ENCODE measurements around the gene PRR16. TPM values are rescaled to one million over a fixed set of nuclear protein-coding genes. Genes with fewer than 3 reads are reported as not detected.

Gene PRR16
- total and polyA plus RNA-seq, 2 of the 13 experiments (the other 11 are each of a cell fraction or from before 2014, with no cell fraction given), result not detected

DNA sequence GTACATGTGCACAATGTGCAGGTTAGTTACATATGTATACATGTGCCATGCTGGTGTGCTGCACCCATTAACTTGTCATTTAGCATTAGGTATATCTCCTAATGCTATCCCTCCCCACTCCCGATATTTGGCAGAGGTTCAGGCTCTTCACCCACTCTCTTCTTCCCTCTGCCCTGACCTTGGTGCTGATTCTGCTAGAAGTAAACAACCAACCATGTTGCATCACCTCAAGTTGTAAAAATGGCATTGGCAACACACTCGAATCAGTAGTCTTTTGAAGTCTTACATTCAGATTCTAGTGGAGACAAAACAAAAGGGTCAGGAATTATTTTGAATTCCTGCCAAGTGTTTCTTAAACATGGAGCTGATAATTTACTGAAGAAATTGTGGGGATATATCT is 40.0 kb downstream of the PRR16 start (continued):
- TF ChIP-seq, protein P1, sequence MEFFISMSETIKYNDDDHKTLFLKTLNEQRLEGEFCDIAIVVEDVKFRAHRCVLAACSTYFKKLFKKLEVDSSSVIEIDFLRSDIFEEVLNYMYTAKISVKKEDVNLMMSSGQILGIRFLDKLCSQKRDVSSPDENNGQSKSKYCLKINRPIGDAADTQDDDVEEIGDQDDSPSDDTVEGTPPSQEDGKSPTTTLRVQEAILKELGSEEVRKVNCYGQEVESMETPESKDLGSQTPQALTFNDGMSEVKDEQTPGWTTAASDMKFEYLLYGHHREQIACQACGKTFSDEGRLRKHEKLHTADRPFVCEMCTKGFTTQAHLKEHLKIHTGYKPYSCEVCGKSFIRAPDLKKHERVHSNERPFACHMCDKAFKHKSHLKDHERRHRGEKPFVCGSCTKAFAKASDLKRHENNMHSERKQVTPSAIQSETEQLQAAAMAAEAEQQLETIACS (CRISPR knock-in tag; IDR thresholded peaks at IDR 0.05), result no peak
- TF ChIP-seq MAF1 (CRISPR knock-in tag; IDR thresholded peaks at IDR 0.05; ENCODE audit: borderline replicate concordance) (no peak), HNRNPH1 (optimal IDR thresholded peaks at IDR 0.05; ENCODE audit: low read depth, low read length) (no peak), TAF1 (CRISPR knock-in tag; IDR thresholded peaks at IDR 0.05) (no peak), GPN1 (CRISPR knock-in tag; IDR thresholded peaks at IDR 0.05; ENCODE audit: borderline replicate concordance) (no peak), ZNF331 (CRISPR knock-in tag; IDR thresholded peaks at IDR 0.05) (no peak), U2AF1 (optimal IDR thresholded peaks at IDR 0.05; ENCODE audit: low read depth, low read length) (no peak), TCF7 (IDR thresholded peaks at IDR 0.05; ENCODE audit: low read depth) (no peak)
- TF ChIP-seq, protein P2, sequence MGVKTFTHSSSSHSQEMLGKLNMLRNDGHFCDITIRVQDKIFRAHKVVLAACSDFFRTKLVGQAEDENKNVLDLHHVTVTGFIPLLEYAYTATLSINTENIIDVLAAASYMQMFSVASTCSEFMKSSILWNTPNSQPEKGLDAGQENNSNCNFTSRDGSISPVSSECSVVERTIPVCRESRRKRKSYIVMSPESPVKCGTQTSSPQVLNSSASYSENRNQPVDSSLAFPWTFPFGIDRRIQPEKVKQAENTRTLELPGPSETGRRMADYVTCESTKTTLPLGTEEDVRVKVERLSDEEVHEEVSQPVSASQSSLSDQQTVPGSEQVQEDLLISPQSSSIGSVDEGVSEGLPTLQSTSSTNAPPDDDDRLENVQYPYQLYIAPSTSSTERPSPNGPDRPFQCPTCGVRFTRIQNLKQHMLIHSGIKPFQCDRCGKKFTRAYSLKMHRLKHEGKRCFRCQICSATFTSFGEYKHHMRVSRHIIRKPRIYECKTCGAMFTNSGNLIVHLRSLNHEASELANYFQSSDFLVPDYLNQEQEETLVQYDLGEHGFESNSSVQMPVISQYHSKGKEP (CRISPR knock-in tag; IDR thresholded peaks at IDR 0.05), result no peak

DNA sequence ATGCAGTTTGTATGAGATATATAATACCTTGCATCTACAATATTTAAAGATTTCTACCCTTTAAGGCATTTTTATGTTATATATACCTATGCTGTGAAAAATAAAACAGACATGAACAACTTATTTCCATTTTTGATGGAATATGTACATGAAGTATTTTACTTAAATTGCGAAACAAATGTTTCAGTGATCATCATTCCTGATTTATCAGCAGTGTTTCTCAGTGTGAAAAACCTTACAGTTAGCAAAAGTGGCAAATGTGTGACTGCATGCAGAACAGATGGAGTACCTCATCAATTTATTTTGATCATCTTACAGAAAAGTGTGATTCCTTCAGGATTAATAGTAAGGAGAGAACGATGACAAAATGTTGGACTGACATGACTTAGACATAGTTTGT is 43.1 kb downstream of the PRR16 start:
- CTCF ChIA-PET (ENCODE audit: low intra/inter-chr PET ratio, low total read pairs), result no interaction called here
- ATAC-seq, result no peak
- H3K9ac ChIP-seq (ENCODE audit: insufficient read depth, low read depth, low read length), result no peak overlapping the region
- in situ Hi-C loops (cut with HindIII; ENCODE audit: extremely low pct_ligation_motif_present, low pct_unique_long_range_greater_than_20kb) (no loop called here), intact Hi-C loops (cut with micrococcal nuclease; ENCODE audit: unreplicated experiment) (no loop called here)
- no peak for DNase-seq (ENCODE audit: low spot score)
- no peak overlapping the region for H3K4me2 ChIP-seq (ENCODE audit: low read depth, low read length)
- no peaks in the 10 kb centered on the region for H3K79me2 ChIP-seq (ENCODE audit: insufficient read depth, low read length)
- FAIRE-seq, result no peak
- no peaks in the 10 kb centered on the region for H4K20me1 ChIP-seq (ENCODE audit: insufficient read depth, low read length)
- POLR2A ChIA-PET, result no interaction called here
- no peak overlapping the region for H3K27ac ChIP-seq (ENCODE audit: extremely low read length, insufficient read depth, low read length)
- no peaks in the 10 kb centered on the region for H3K27me3 ChIP-seq (ENCODE audit: control insufficient read depth in 1 of 2, insufficient read depth in 2 of 2, low read length in 2 of 2)
- no TSS peak for BruUV-seq (replicated peaks)
- WGBS (ENCODE audit: low lambda C conversion rate), result 0% methylated on average over 2 of the region's 2 CpGs
- no peak overlapping the region for H3K4me3 ChIP-seq (replicated peaks in 1 of 3; ENCODE audit: insufficient read depth in 1 of 3, low read depth in 2 of 3, low read length in 3 of 3)
- no peak overlapping the region for H2AFZ ChIP-seq (ENCODE audit: low read length)
- no peaks in the 10 kb centered on the region for H3K4me1 ChIP-seq (ENCODE audit: insufficient read depth, low read length)
- H3K36me3 ChIP-seq (replicated peaks in 1 of 2; ENCODE audit: control insufficient read depth in 1 of 2, insufficient read depth in 2 of 2, low read length in 2 of 2), result no peaks in the 10 kb centered on the region
- H3K9me3 ChIP-seq (ENCODE audit: low read length), result no peaks in the 10 kb centered on the region
- TF ChIP-seq MYC (CRISPR knock-in tag; IDR thresholded peaks at IDR 0.05; ENCODE audit: borderline replicate concordance) (no peak), ZNF629 (CRISPR knock-in tag; conservative IDR thresholded peaks at IDR 0.05) (no peak), SRSF1 (optimal IDR thresholded peaks at IDR 0.05; ENCODE audit: low read depth, low read length) (no peak), SP2 (CRISPR knock-in tag; IDR thresholded peaks at IDR 0.05) (no peak), ZFP37 (CRISPR knock-in tag; IDR thresholded peaks at IDR 0.05; ENCODE audit: borderline replicate concordance) (no peak), ZNF7 (CRISPR knock-in tag; IDR thresholded peaks at IDR 0.05) (no peak)
- TF ChIP-seq, protein P3, sequence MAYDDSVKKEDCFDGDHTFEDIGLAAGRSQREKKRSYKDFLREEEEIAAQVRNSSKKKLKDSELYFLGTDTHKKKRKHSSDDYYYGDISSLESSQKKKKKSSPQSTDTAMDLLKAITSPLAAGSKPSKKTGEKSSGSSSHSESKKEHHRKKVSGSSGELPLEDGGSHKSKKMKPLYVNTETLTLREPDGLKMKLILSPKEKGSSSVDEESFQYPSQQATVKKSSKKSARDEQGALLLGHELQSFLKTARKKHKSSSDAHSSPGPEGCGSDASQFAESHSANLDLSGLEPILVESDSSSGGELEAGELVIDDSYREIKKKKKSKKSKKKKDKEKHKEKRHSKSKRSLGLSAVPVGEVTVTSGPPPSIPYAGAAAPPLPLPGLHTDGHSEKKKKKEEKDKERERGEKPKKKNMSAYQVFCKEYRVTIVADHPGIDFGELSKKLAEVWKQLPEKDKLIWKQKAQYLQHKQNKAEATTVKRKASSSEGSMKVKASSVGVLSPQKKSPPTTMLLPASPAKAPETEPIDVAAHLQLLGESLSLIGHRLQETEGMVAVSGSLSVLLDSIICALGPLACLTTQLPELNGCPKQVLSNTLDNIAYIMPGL (CRISPR knock-in tag; IDR thresholded peaks at IDR 0.05; ENCODE audit: borderline replicate concordance in 1 of 2, low read depth in 1 of 2), result no peak
- TF ChIP-seq, protein P4, sequence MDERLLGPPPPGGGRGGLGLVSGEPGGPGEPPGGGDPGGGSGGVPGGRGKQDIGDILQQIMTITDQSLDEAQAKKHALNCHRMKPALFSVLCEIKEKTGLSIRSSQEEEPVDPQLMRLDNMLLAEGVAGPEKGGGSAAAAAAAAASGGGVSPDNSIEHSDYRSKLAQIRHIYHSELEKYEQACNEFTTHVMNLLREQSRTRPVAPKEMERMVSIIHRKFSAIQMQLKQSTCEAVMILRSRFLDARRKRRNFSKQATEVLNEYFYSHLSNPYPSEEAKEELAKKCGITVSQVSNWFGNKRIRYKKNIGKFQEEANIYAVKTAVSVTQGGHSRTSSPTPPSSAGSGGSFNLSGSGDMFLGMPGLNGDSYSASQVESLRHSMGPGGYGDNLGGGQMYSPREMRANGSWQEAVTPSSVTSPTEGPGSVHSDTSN (CRISPR knock-in tag; IDR thresholded peaks at IDR 0.05), result no peak
